Measurements from ENCODE around the gene OR2A14.

The OR2A14 gene, protein sequence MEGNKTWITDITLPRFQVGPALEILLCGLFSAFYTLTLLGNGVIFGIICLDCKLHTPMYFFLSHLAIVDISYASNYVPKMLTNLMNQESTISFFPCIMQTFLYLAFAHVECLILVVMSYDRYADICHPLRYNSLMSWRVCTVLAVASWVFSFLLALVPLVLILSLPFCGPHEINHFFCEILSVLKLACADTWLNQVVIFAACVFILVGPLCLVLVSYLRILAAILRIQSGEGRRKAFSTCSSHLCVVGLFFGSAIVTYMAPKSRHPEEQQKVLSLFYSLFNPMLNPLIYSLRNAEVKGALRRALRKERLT

DNA sequence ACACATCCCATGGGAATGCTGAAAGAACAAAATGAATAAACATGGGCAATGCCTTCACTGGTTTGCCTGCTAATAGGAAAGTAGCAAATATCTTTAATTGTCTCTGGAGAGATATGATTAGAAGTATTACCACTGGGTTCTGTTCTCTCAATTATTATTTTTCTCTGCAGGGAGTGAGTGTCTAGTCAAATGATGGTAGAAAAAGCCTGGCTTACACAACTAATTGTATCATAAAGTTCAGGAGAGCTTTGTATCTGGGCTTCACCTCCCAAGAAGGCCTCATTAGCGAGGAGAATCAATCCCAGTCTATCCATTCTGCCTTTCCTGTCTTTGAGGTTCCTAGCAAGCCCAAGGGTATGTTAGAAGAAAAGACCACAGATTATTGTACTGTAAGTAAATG lies at the start of gene OR2A14:
Gene OR2A14, plus strand, starts transcription at position 301 of the 400 bp plus-strand sequence. CDS start 5,937 bp downstream, outside the sequence.
- H3K4me3 ChIP-seq = no peak within 1 kb of the TSS
- TF ChIP-seq POLR2AphosphoS5 (IDR thresholded peaks at IDR 0.05; ENCODE audit: borderline replicate concordance, low read depth, low read length) (no peak), FOXP2 (optimal IDR thresholded peaks at IDR 0.05; ENCODE audit: control extremely low read depth, extremely low read length, insufficient read depth) (no peak), EZH2 (IDR thresholded peaks at IDR 0.05) (no peak)
- DNase-seq (ENCODE audit: low read depth, low spot score) = no peak
- no peaks in the 10 kb centered on the region for H3K9me3 ChIP-seq (ENCODE audit: low read depth, low read length)
- no peak within 1 kb of the TSS for H3K27ac ChIP-seq
- H3K9ac ChIP-seq (ENCODE audit: insufficient read length) = no peak within 1 kb of the TSS
- no peaks in the 10 kb centered on the region for H3K36me3 ChIP-seq (ENCODE audit: insufficient read depth, low read length)

DNA sequence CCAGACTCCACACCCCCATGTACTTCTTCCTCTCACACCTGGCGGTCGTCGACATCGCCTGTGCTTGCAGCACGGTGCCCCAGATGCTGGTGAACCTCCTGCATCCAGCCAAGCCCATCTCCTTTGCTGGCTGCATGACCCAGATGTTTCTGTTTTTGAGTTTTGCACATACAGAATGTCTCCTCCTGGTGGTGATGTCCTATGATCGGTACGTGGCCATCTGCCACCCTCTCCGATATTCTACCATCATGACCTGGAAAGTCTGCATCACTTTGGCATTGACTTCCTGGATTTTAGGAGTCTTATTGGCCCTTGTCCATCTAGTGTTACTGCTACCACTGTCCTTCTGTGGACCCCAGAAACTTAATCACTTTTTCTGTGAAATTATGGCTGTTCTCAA lies 48.6 kb upstream of the OR2A14 start:
- DNase-seq (ENCODE audit: low read depth, low spot score) = no peak
- no peak overlapping the region for H3K9ac ChIP-seq (ENCODE audit: insufficient read length)
- no peak overlapping the region for H3K27ac ChIP-seq
- no peaks in the 10 kb centered on the region for H3K36me3 ChIP-seq (ENCODE audit: insufficient read depth, low read length)
- TF ChIP-seq EZH2 (IDR thresholded peaks at IDR 0.05) = no peak
- TF ChIP-seq POLR2AphosphoS5 (IDR thresholded peaks at IDR 0.05; ENCODE audit: borderline replicate concordance, low read depth, low read length) = no peak
- no peak for TF ChIP-seq FOXP2 (optimal IDR thresholded peaks at IDR 0.05; ENCODE audit: control extremely low read depth, extremely low read length, insufficient read depth)
- no peaks in the 10 kb centered on the region for H3K9me3 ChIP-seq (ENCODE audit: low read depth, low read length)
- no peak overlapping the region for H3K4me3 ChIP-seq

- Histone ChIP-seq H3K9me3 (ENCODE audit: low read depth, low read length) (no peaks in the 10 kb centered on the region), H3K4me3 (no peak within 1 kb of the TSS), H3K36me3 (ENCODE audit: insufficient read depth, low read length) (no peaks in the 10 kb centered on the region), H3K9ac (ENCODE audit: insufficient read length) (no peak within 1 kb of the TSS), H3K27ac (no peak within 1 kb of the TSS)
- DNase-seq (ENCODE audit: low read depth, low spot score) = no peak
- TF ChIP-seq EZH2 (IDR thresholded peaks at IDR 0.05) (no peak), FOXP2 (optimal IDR thresholded peaks at IDR 0.05; ENCODE audit: control extremely low read depth, extremely low read length, insufficient read depth) (no peak), POLR2AphosphoS5 (IDR thresholded peaks at IDR 0.05; ENCODE audit: borderline replicate concordance, low read depth, low read length) (no peak)
Measured at GRCh38 chr7:144085978-144086377, 37.0 kb upstream of the OR2A14 start, which contains the start of gene OR2A12. Gene OR2A12, plus strand, starts transcription at chr7:144086278. Its CDS starts 8,830 bp downstream, at chr7:144095108.

GRCh38 chr7:144086730-144087129 lies 36.2 kb upstream of the OR2A14 start:
- no peak for DNase-seq (ENCODE audit: low read depth, low spot score)
- Histone ChIP-seq H3K36me3 (ENCODE audit: insufficient read depth, low read length) (no peaks in the 10 kb centered on the region), H3K27ac (no peak overlapping the region), H3K9ac (ENCODE audit: insufficient read length) (no peak overlapping the region), H3K4me3 (no peak overlapping the region), H3K9me3 (ENCODE audit: low read depth, low read length) (no peaks in the 10 kb centered on the region)
- TF ChIP-seq FOXP2 (optimal IDR thresholded peaks at IDR 0.05; ENCODE audit: control extremely low read depth, extremely low read length, insufficient read depth) (no peak), POLR2AphosphoS5 (IDR thresholded peaks at IDR 0.05; ENCODE audit: borderline replicate concordance, low read depth, low read length) (no peak), EZH2 (IDR thresholded peaks at IDR 0.05) (no peak)

DNA sequence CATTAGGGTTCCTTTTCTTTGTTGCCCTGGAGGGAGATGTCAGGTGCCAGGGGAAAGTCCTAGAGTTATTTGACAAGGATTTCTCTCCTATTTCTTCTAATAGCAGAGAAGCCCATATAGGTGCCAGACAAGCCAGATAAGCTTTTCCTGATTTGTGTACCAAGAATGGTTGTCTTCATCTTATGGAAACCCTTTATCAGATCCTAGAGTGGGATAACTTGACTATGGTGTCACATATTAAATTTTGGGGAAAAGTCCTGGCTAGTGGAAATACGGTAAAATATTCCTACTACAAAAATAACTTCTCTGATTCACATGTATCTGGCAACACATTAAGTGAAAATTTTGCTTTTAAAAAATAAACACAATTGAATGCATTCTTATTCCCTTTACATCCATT lies 35.7 kb upstream of the OR2A14 start:
- no peak overlapping the region for H3K4me3 ChIP-seq
- no peaks in the 10 kb centered on the region for H3K9me3 ChIP-seq (ENCODE audit: low read depth, low read length)
- H3K9ac ChIP-seq (ENCODE audit: insufficient read length) = no peak overlapping the region
- no peak for DNase-seq (ENCODE audit: low read depth, low spot score)
- H3K36me3 ChIP-seq (ENCODE audit: insufficient read depth, low read length) = no peaks in the 10 kb centered on the region
- TF ChIP-seq POLR2AphosphoS5 (IDR thresholded peaks at IDR 0.05; ENCODE audit: borderline replicate concordance, low read depth, low read length) (no peak), EZH2 (IDR thresholded peaks at IDR 0.05) (no peak), FOXP2 (optimal IDR thresholded peaks at IDR 0.05; ENCODE audit: control extremely low read depth, extremely low read length, insufficient read depth) (no peak)
- H3K27ac ChIP-seq = no peak overlapping the region

DNA sequence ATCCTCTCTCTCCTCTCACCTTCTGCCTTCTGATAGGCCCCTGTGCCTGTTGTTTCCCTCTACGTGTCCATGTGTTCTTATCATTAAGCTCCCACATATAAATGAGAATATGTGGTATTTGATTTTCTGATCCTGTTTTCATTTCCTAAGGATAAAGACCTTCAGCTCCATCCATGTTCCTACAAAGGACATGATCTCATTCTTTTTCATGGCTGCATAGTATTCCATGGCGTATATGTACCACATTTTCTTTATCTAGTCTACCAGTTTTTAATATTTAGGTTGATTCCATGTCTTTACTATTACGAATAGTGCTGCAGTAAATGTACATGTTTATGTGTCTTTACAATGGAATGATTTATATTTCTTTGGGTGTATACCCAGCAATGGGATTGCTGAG lies 32.3 kb upstream of the OR2A14 start:
- Histone ChIP-seq H3K9ac (ENCODE audit: insufficient read length) (no peak overlapping the region), H3K9me3 (ENCODE audit: low read depth, low read length) (no peaks in the 10 kb centered on the region), H3K27ac (no peak overlapping the region), H3K36me3 (ENCODE audit: insufficient read depth, low read length) (no peaks in the 10 kb centered on the region), H3K4me3 (no peak overlapping the region)
- DNase-seq (ENCODE audit: low read depth, low spot score) = no peak
- TF ChIP-seq POLR2AphosphoS5 (IDR thresholded peaks at IDR 0.05; ENCODE audit: borderline replicate concordance, low read depth, low read length) = no peak
- TF ChIP-seq FOXP2 (optimal IDR thresholded peaks at IDR 0.05; ENCODE audit: control extremely low read depth, extremely low read length, insufficient read depth) = no peak
- no peak for TF ChIP-seq EZH2 (IDR thresholded peaks at IDR 0.05)

- no peak overlapping the region for H3K27ac ChIP-seq
- DNase-seq (ENCODE audit: low read depth, low spot score) = no peak
- H3K9ac ChIP-seq (ENCODE audit: insufficient read length) = no peak overlapping the region
- TF ChIP-seq FOXP2 (optimal IDR thresholded peaks at IDR 0.05; ENCODE audit: control extremely low read depth, extremely low read length, insufficient read depth) = no peak
- no peak for TF ChIP-seq POLR2AphosphoS5 (IDR thresholded peaks at IDR 0.05; ENCODE audit: borderline replicate concordance, low read depth, low read length)
- no peak for TF ChIP-seq EZH2 (IDR thresholded peaks at IDR 0.05)
- H3K9me3 ChIP-seq (ENCODE audit: low read depth, low read length) = no peaks in the 10 kb centered on the region
- no peak overlapping the region for H3K4me3 ChIP-seq
- no peaks in the 10 kb centered on the region for H3K36me3 ChIP-seq (ENCODE audit: insufficient read depth, low read length)
Measured at GRCh38 chr7:144098776-144099175, 24.2 kb upstream of the OR2A14 start.

DNA sequence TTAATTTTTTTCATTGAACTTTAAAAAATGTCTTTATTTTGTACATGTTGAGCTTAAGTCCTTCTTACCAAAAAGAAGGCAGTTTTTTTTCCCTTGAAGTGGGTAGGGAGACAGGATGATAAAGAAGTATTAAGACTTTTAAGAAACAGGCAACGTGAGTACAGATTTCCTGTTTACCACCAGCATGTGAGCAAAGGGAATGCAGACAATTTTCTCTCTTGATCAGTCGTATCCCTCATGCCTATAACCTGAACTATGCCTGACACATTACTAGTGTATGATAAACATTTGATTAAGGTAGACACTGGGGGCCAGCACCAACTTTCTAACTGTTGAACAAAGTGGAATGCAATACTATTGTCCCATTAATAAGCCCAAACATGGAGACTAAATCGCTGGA lies 22.4 kb upstream of the OR2A14 start:
- H3K9ac ChIP-seq (ENCODE audit: insufficient read length) = no peak overlapping the region
- H3K36me3 ChIP-seq (ENCODE audit: insufficient read depth, low read length) = no peaks in the 10 kb centered on the region
- no peaks in the 10 kb centered on the region for H3K9me3 ChIP-seq (ENCODE audit: low read depth, low read length)
- H3K4me3 ChIP-seq = no peak overlapping the region
- H3K27ac ChIP-seq = no peak overlapping the region
- DNase-seq (ENCODE audit: low read depth, low spot score) = no peak
- no peak for TF ChIP-seq EZH2 (IDR thresholded peaks at IDR 0.05)
- TF ChIP-seq POLR2AphosphoS5 (IDR thresholded peaks at IDR 0.05; ENCODE audit: borderline replicate concordance, low read depth, low read length) = no peak
- TF ChIP-seq FOXP2 (optimal IDR thresholded peaks at IDR 0.05; ENCODE audit: control extremely low read depth, extremely low read length, insufficient read depth) = no peak

Measured in SK-N-MC (cell line).